GM18505 (cell line): ENCODE results near the gene TET1.

Source experiments
- ATAC-seq: cut with Tn5 transposase; IDR thresholded peaks from one replicate; pipeline ENCODE4 v1.9.1; 2021; ENCODE audit not compliant: unreplicated experiment
- POLR2A ChIP-seq: IDR thresholded peaks from 4 replicates; pipeline ENCODE4 v1.6.1; 2011; ENCODE audit warnings: borderline replicate concordance; ENCODE audit not compliant: insufficient read depth, insufficient read length; ENCODE audit errors: extremely low read depth

TET1 gene

DNA sequence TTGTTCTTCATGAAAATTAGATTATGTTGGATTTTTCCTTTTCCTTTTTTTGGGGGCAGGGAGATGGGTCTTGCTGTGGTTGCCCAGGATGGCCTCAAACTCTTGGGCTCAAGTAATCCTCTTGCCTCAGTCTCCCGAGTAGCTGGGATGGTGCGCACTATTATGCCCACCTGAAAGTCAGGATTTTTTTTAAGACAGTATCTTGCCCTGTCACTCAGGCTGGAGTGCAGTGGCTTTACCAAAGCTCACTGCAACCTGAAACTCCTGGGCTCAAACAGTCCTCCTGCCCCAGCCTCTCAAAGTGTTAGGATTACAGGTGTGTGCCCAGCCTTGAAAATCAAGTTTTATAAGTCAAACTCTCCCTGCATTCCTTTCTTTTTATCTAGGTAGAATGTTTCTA, 1.7 kb upstream of the TET1 start:
- no peak for TF ChIP-seq POLR2A
- no peak for ATAC-seq

DNA sequence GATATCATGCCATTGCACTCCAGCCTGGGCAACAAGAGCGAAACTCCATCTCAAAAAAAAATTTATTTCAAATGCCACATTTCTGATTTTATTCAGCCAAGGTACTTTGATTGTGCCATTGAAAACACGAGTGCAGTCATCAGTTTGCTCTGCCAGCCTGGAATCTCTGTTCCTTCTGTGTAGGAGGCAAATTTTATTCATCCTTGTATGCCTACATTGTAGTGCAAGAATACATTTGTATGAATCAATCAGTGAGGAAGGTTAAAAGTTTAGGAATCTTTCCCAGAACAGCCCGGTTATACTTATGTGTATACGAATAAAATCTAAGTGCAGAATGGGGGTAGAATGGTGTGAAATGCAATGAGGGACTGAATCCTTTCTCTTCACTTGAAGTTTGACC, 886 bp upstream of the TET1 start:
- no peak for TF ChIP-seq POLR2A
- ATAC-seq: no peak

DNA sequence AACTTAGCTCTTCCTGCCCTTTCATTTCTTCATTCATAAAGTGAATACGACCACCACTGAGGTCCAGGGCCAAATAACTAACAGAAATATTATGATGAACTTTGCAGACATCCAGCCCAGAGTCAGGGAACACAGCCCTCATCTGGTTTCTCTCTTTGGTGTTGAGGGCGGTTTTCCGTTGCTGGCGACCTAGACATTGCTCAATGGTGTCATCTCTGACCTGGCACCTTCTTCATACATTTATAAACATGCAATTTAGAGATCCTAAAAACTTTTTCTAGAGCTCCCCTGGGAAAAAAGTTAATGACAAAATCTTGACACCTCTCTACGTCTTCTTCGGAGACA, 324 bp upstream of the TET1 start:
- ATAC-seq: no peak
- no peak for TF ChIP-seq POLR2A

DNA sequence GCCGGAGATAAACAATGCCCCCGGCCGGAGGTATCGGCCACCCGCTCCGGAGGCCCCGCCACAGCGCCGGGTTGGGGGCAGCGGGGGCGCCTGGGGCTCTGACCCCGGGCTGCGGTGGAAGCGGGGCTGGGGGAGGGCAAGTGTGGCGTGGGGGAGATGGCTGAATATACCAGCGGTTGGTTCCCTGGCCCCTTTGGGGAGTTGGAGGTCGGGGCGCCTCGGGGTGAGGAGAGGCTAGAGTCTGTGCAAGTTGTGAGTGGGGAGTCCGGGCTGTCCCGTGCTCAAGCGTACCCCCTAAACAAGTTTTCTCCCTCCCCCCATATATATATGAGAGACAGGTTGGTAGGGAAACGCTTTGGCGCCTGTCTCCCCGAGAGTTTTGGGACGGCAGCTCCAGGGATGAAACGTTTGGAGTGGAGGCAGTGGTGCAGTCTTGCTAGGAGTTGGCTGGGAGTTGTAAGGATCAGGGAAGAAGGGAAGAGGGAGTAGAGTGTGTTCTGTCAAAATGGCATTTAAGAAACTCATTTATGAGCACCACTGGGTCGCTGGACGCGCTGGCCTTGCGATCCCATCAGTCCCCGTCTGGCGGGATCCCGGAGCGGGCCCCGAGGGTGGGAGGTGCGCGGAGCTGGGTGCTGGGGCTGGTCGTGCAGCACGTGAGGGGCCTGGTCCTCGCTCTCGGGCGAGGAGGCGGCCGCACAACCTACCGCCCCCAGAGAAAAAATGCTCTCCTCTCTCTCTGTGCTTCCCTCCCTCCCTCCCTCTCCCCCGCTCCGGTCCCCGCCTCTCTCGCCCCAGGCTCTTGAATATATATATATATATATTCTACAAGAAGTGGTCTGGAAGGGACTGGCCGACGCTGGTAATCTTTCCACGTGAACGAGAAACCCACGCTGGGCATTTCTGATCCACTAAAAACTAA, 1.1 kb downstream of the TET1 start:
- ATAC-seq: no peak
- no peak for TF ChIP-seq POLR2A

DNA sequence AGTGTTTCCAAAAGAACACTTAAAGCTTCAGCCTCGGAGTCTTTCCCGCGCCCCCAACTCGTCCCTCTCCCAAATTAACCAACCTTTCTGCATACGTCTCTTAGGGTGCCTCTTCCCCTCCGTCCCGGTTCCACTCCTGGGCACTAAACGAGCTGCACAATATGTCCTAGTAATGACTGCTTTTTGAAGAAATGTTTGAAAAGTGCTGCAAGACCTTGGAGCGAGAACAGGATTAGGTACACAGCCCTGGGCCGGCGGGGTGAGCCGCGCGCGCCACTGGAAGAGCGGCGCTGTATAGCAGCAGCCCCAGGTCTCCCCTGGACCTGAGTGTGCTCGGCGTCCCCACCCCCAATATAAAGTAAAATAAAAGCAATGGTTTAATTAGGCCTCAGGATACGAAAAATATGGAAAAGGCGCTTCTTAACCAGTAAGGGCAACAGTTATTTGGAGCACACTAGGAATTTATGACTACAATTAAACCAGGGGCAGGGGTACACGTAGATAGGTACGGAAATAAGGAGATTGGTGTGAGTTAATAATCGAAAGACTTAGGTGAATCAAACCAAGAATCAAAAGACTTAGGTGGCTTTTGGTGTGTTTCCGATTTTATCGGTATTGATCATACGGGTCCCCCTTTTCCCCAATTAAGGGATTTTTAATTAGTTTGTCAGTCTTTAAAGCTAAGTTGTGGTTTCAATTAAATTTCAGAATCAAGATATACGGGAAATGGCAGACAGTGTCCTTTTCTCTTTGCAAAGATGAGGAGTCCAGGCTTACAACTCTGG, 1.9 kb downstream of the TET1 start:
- no peak for TF ChIP-seq POLR2A
- ATAC-seq: no peak

DNA sequence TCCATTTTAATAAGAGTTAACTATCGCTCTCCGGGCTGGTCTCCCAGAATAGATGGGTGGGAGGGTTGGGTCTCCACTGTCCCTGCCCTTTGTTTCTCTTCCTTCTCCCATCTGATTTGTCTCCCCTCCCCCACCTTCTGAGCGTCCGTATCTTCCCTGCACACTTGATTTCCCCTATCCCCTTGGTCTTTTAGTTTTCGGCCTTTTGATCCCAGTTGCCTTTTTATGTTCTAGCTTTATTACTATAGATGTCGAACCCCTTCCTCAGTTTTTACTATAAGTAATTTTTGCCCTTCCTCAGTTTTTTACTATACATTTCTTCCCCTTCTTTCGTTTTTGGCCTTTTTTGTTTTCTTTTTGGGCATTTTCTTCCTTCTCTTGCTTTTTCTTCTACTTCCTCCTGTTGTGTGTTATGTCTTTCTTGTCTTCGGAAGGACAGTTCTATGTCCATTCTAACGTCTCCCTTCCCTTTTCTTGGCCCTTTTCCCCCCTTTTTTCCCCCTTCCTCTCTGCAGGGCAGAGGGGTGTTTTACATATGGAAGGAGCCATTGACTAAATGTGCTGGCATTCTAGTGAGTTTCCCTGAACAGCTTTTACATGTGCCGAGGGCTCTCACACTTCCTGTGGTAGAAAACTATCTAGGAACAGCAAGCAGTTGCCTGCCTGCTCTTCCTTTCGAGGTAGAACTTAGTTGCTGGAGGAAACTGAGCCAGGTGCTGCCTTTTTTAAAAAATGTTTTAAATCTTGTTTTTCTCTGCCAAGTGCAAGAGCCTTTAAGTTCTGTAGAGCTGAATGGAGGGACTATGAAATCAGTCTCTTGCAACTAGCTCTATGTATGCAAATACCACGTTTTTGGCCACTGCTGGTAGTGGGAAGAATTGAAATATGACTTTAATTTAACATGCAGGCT, 2.8 kb downstream of the TET1 start:
- no peak for ATAC-seq
- TF ChIP-seq POLR2A: no peak

DNA sequence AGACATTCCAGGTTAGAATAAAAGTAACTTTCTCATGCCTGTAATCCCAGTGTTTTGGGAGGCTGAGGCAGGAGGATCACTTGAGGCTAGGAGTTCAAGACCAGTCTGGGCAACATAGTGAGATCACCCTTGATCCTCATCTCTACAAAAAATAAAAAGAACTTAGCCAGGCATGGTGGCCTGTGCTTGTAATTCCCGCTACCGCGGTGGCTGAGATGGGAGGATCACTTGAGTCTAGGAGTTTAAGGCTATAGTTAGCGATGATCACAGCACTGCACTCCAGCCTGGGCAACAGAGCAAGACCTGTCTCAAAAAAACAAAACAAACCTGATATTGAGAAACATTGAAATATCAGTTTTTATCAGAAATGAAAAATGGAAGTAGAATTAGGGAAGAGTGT, 4.6 kb downstream of the TET1 start:
- ATAC-seq: no peak
- TF ChIP-seq POLR2A: no peak

DNA sequence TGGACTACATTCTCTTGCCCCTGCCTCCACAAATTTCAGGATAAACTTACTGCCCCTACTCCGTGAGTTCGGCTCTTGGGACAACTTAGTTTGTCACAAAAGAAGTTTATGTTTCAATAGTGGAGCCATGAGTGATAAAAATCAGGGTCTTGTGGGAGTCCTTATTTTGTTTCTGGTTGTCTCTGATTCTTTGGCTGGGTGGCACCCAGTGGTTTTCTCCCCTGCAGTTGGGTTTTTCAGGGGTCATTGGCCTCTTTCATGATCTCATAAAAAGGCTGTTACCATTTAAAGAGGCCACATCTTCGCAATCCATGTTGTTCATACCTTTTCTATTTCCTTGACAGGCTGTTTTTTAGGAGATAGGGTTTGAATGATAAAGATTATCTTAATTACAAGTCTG, 5.5 kb downstream of the TET1 start:
- TF ChIP-seq POLR2A: no peak
- ATAC-seq: no peak

DNA sequence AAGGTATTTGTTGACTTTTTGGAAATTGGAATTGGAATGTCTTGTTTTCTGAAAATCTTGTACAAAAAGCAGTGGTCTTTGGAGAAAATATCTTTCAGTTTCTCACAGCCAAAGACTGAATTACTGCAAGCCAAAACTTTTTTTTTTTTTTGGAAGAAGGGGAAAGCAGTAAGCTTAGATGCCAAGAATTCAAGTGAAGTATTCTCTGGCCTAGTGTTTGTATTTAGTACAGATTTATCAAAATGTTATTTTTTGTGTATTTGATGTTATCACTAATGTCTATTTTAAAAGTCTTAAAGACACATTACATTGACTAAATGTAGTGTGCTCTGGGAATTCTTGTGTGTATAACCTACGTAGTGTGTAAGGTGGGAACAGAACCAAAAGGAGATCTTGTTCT, 6.2 kb downstream of the TET1 start:
- ATAC-seq: no peak
- TF ChIP-seq POLR2A: no peak

DNA sequence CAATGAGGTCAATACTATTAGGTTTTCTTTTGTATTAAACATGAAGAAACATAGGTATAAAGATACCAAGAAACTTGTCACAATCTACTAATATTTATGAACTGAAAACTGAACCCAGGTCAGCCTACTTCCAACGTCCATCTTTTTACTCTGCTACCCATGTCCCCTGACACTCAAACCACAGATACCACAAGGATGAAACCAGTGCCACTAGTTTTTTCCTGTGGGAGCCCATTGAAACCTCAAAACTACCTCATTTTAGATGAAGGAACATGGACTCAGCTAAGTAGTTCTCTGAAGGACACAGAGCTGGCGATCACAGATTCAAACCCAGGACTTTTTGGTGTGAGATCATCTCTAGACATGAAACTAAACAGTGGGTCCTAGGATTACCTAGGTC, 6.8 kb downstream of the TET1 start:
- no peak for ATAC-seq
- no peak for TF ChIP-seq POLR2A

DNA sequence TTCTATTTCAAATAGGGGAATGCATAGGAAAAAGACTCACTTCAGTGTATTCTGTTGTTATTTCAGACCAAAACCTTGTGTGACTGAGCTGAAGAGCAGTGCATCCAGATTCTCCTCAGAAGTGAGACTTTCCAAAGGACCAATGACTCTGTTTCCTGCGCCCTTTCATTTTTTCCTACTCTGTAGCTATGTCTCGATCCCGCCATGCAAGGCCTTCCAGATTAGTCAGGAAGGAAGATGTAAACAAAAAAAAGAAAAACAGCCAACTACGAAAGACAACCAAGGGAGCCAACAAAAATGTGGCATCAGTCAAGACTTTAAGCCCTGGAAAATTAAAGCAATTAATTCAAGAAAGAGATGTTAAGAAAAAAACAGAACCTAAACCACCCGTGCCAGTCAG, 12.0 kb downstream of the TET1 start:
- TF ChIP-seq POLR2A: no peak
- no peak for ATAC-seq

DNA sequence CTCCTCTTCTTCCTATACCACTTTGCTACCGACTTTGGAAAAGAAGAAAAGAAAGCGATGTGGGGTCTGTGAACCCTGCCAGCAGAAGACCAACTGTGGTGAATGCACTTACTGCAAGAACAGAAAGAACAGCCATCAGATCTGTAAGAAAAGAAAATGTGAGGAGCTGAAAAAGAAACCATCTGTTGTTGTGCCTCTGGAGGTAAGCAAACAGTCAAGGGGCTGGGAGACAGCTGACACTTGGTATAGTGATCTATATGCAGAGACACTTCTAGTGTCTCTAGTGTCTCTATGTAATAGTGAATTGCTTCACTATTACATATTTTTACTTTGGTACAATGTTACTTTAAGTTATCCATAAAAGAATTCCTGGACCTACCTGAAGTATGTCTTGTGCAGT, 13.9 kb downstream of the TET1 start:
- ATAC-seq: no peak
- no peak for TF ChIP-seq POLR2A

DNA sequence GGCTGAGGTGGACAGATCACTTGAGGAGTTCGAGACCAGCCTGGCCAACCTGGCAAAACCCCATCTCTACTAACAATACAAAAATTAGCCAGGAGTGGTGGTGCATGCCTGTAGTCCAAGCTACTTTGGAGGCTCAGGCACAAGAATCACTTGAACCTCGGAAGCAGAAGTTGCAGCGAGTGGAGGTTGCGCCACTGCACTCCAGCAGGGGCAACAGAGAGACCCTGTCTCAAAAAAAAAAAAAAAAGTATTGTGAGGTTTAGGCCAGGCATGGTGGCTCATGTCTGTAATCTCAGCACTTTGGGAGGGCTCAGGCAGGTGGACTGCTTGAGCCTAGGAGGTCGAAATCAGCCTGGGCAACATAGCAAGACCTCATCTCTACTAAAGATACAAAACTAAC, 16.0 kb downstream of the TET1 start:
- ATAC-seq: no peak

More for the DNA sequence above, 16.0 kb downstream of the TET1 start:
- TF ChIP-seq POLR2A: no peak
